K562 (cell line): ENCODE data around the gene DDX39A. TPM values are rescaled to one million over a fixed set of nuclear protein-coding genes. Genes with fewer than 3 reads are reported as not detected.

Experiments
- CBX1 ChIP-seq: sonication (generic); IDR thresholded peaks from 2 replicates; pipeline ENCODE4 v1.6.1; 2016; ENCODE audit warnings: antibody characterized with exemption, low read depth, mild to moderate bottlenecking
- HDAC2 ChIP-seq: fragments of 450-650 bp; IDR thresholded peaks from 2 replicates; pipeline ENCODE4 v1.6.1; 2016; ENCODE audit warnings: mild to moderate bottlenecking
- ZBTB40 ChIP-seq, 2 experiments: fragments of 450-650 bp in 1 of 2; sonication (generic) in 1 of 2; formaldehyde crosslinking in 1 of 2; IDR thresholded peaks; 2 replicates each; pipeline versions ENCODE4 v1.7.1 to v1.9.0; 2016 to 2022; ENCODE audit warnings: inconsistent platforms in 1 of 2, mild to moderate bottlenecking in 1 of 2, missing genetic modification reagents in 1 of 2
- polyA plus RNA-seq, 8 experiments: library from polyadenylated mRNA; depleted of rRNA in 4 of 8; stranded (reverse) in 5 of 8; unstranded in 3 of 8; fragments of >200 nt; fragmentation: Nextera tagmentation in 2 of 8; fragmentation: Illumina TruSeq in 1 of 8; extraction: Ambion mirVana in 2 of 8; extraction: Trizol in 1 of 8; gene quantifications; 2 replicates each; pipeline versions ENCODE4 v1.2.1 to v1.2.3, GENCODE V29; 2011 to 2014; ENCODE audit warnings: inconsistent platforms in 1 of 8, missing spikeins in 1 of 8
- total RNA-seq, 7 experiments: library from RNA; depleted of rRNA in 6 of 7; stranded (reverse); fragments of >200 nt in 6 of 7; fragmentation: Illumina TruSeq in 2 of 7; extraction: Trizol in 2 of 7; gene quantifications; 2 replicates each; pipeline versions ENCODE4 v1.2.1 to v1.2.3, GENCODE V29; 2011 to 2021; ENCODE audit warnings: low replicate concordance in 1 of 7

Gene DDX39A
- total and polyA plus RNA-seq, 9 of the 15 experiments (the other 6 are each of a cell fraction or from before 2014, with no cell fraction given) = 90.3 to 250 (median 188) TPM

- TF ChIP-seq ZBTB40 (IDR thresholded peaks at IDR 0.05) (no peak), ZBTB40 (CRISPR knock-in tag; IDR thresholded peaks at IDR 0.05) (no peak), CBX1 (no peak), HDAC2 (0 out of 2 replicates have a peak, but pooled peaks have one; percentile 25)
Observed at GRCh38 chr19:14437578-14438140, 18.5 kb upstream of the DDX39A start (continued).
